ENCODE data around the gene PHACTR2. TPM values are rescaled to one million over a fixed set of nuclear protein-coding genes. Genes with fewer than 3 reads are reported as not detected.

PHACTR2 gene
- total and polyA plus RNA-seq, 4 donors: 4.0 to 23.8 (median 15.0) TPM

DNA sequence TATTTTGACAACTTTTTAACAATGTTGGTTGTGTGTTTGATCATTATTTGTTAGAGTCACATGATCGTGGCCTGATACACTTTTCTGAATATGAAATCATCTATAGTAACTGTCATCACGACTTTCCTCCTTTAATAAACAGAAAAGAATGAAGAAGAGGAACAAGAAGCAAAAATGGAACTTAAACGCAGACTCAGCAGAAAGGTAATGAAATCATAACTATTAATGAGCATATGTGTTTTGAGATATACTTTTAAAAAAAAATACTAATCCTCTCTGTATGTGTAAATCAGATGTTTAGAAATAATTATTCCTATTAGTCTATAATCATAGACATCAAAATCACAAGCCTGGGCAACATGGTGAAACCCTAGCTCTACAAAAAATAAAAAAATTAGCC lies 105.3 kb downstream of the PHACTR2 start:
- TF ChIP-seq RAD21 (IDR thresholded peaks at IDR 0.05) (no peak), MAX (IDR thresholded peaks at IDR 0.05) (no peak), REST (IDR thresholded peaks at IDR 0.05) (no peak), ZBTB33 (IDR thresholded peaks at IDR 0.05) (no peak), NR2F2 (IDR thresholded peaks at IDR 0.05) (no peak), FOXA2 (IDR thresholded peaks at IDR 0.05) (no peak), SP1 (IDR thresholded peaks at IDR 0.05) (no peak), RXRA (IDR thresholded peaks at IDR 0.05) (no peak), YY1 (IDR thresholded peaks at IDR 0.05) (no peak), HNF4G (IDR thresholded peaks at IDR 0.05) (no peak), HNF4A (conservative IDR thresholded peaks at IDR 0.05) (no peak), GABPA (IDR thresholded peaks at IDR 0.05 in 1 of 2, conservative IDR thresholded peaks at IDR 0.05 in 1 of 2) (no peak), EGR1 (IDR thresholded peaks at IDR 0.05; ENCODE audit: low read depth in 2 of 2) (no peak), FOXA1 (IDR thresholded peaks at IDR 0.05) (no peak), TAF1 (conservative IDR thresholded peaks at IDR 0.05) (no peak), JUND (IDR thresholded peaks at IDR 0.05) (no peak)
- TF ChIP-seq, protein P1, sequence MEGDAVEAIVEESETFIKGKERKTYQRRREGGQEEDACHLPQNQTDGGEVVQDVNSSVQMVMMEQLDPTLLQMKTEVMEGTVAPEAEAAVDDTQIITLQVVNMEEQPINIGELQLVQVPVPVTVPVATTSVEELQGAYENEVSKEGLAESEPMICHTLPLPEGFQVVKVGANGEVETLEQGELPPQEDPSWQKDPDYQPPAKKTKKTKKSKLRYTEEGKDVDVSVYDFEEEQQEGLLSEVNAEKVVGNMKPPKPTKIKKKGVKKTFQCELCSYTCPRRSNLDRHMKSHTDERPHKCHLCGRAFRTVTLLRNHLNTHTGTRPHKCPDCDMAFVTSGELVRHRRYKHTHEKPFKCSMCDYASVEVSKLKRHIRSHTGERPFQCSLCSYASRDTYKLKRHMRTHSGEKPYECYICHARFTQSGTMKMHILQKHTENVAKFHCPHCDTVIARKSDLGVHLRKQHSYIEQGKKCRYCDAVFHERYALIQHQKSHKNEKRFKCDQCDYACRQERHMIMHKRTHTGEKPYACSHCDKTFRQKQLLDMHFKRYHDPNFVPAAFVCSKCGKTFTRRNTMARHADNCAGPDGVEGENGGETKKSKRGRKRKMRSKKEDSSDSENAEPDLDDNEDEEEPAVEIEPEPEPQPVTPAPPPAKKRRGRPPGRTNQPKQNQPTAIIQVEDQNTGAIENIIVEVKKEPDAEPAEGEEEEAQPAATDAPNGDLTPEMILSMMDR (IDR thresholded peaks at IDR 0.05; ENCODE audit: low read depth, low read length, missing input control): no peak
- TF ChIP-seq, protein P2, sequence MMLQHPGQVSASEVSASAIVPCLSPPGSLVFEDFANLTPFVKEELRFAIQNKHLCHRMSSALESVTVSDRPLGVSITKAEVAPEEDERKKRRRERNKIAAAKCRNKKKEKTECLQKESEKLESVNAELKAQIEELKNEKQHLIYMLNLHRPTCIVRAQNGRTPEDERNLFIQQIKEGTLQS (IDR thresholded peaks at IDR 0.05): no peak
- H3K9ac ChIP-seq (ENCODE audit: low read depth in 1 of 2, low read length in 2 of 2): no peak overlapping the region
- H3K36me3 ChIP-seq (ENCODE audit: control insufficient read depth in 4 of 4, insufficient read depth in 3 of 4, low read depth in 1 of 4, low read length in 3 of 4): peaks cover 0 to 6% (median 4%) of the 10 kb centered on the region in 4 donors
- WGBS: 95% methylated on average over 3 of the region's 3 CpGs
- H3K27ac ChIP-seq (ENCODE audit: low read depth in 1 of 2, low read length in 2 of 2): no peak overlapping the region
- H3K9me3 ChIP-seq (ENCODE audit: control insufficient read depth in 4 of 4, low read length in 3 of 4): peaks cover 2 to 4% (median 3%) of the 10 kb centered on the region in 4 donors
- no peak for DNase-seq (ENCODE audit: low spot score)
- H3K4me3 ChIP-seq (ENCODE audit: low read depth in 1 of 3, low read length in 3 of 3): no peak overlapping the region
- no peaks in the 10 kb centered on the region for H3K4me1 ChIP-seq (ENCODE audit: control insufficient read depth in 4 of 4, insufficient read depth in 4 of 4, low read length in 3 of 4)
- no peaks in the 10 kb centered on the region for H3K27me3 ChIP-seq (ENCODE audit: control insufficient read depth in 4 of 4, insufficient read depth in 4 of 4, low read length in 3 of 4)
